ENCODE results near the gene LMBRD2.

The LMBRD2 gene

GRCh38 chr5:36128795-36129194 is 22.9 kb downstream of the LMBRD2 start:
- no peak for DNase-seq (ENCODE audit: low spot score)
- in situ Hi-C loops (cut with MboI; ENCODE audit: low sequenced_read_pairs, unreplicated experiment) = no loop called here
- no peak for TF ChIP-seq CTCF (IDR thresholded peaks at IDR 0.05; ENCODE audit: borderline replicate concordance, control extremely low read depth, extremely low read depth, insufficient read depth, missing control alignments)

GRCh38 chr5:36125868-36126267 is 25.8 kb downstream of the LMBRD2 start:
- no peak for TF ChIP-seq CTCF (IDR thresholded peaks at IDR 0.05; ENCODE audit: borderline replicate concordance, control extremely low read depth, extremely low read depth, insufficient read depth, missing control alignments)
- in situ Hi-C loops (cut with MboI; ENCODE audit: low sequenced_read_pairs, unreplicated experiment) = no loop called here
- DNase-seq (ENCODE audit: low spot score) = no peak

GRCh38 chr5:36111238-36111637 is 40.4 kb downstream of the LMBRD2 start:
- no peak for TF ChIP-seq CTCF (IDR thresholded peaks at IDR 0.05; ENCODE audit: borderline replicate concordance, control extremely low read depth, extremely low read depth, insufficient read depth, missing control alignments)
- in situ Hi-C loops (cut with MboI; ENCODE audit: low sequenced_read_pairs, unreplicated experiment) = no loop called here
- DNase-seq (ENCODE audit: low spot score) = no peak

GRCh38 chr5:36108758-36109460 is 42.8 kb downstream of the LMBRD2 start:
- in situ Hi-C loops (cut with MboI; ENCODE audit: low sequenced_read_pairs, unreplicated experiment) = no loop called here
- DNase-seq (ENCODE audit: low spot score) = no peak
- no peak for TF ChIP-seq CTCF (IDR thresholded peaks at IDR 0.05; ENCODE audit: borderline replicate concordance, control extremely low read depth, extremely low read depth, insufficient read depth, missing control alignments)

GRCh38 chr5:36105819-36106218 is 45.9 kb downstream of the LMBRD2 start:
- no peak for DNase-seq (ENCODE audit: low spot score)
- in situ Hi-C loops (cut with MboI; ENCODE audit: low sequenced_read_pairs, unreplicated experiment) = no loop called here
- no peak for TF ChIP-seq CTCF (IDR thresholded peaks at IDR 0.05; ENCODE audit: borderline replicate concordance, control extremely low read depth, extremely low read depth, insufficient read depth, missing control alignments)

GRCh38 chr5:36099748-36100147 is 51.9 kb downstream of the LMBRD2 start:
- in situ Hi-C loops (cut with MboI; ENCODE audit: low sequenced_read_pairs, unreplicated experiment) = loop anchor here (25.0 kb wide), 1 partner anchor 413 kb away; no protein-coding TSS in a partner anchor
- no peak for TF ChIP-seq CTCF (IDR thresholded peaks at IDR 0.05; ENCODE audit: borderline replicate concordance, control extremely low read depth, extremely low read depth, insufficient read depth, missing control alignments)
- no peak for DNase-seq (ENCODE audit: low spot score)

Measured in GM13976 (cell line).